DND-41 (cell line): ENCODE data around the gene PDE4D.

Experiments
- EZH2 ChIP-seq: IDR thresholded peaks from 3 replicates; pipeline ENCODE4 v1.6.1; 2012; ENCODE audit warnings: borderline replicate concordance, low read depth, mild to moderate bottlenecking, moderate library complexity, low read length, inconsistent platforms; ENCODE audit not compliant: severe bottlenecking
- TF ChIP-seq, protein P1 (sequence below): IDR thresholded peaks from 2 replicates; pipeline ENCODE4 v1.5.1; 2012; ENCODE audit warnings: borderline replicate concordance, low read length, moderate library complexity, mild to moderate bottlenecking; ENCODE audit not compliant: poor library complexity, severe bottlenecking; ENCODE audit errors: extremely low read depth

DNA sequence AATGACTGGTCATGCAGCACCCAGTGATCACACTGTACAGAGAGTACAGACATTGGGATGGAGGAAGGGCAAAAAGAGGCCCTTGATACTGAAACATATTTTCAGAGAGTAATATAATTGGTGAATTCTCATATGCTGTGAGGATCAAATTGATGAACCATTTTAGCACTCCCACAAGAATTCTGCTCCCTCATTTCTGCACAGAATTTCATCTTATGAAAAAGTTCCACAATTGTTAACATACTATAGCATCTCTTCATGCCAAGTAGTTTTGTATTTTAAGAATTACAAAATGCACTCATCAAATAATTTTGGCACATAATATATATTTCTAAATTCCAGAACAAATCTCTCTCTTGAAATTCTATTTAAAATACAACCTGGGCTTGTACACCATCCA, 351.2 kb downstream of the PDE4D start:
- TF ChIP-seq, protein P1, sequence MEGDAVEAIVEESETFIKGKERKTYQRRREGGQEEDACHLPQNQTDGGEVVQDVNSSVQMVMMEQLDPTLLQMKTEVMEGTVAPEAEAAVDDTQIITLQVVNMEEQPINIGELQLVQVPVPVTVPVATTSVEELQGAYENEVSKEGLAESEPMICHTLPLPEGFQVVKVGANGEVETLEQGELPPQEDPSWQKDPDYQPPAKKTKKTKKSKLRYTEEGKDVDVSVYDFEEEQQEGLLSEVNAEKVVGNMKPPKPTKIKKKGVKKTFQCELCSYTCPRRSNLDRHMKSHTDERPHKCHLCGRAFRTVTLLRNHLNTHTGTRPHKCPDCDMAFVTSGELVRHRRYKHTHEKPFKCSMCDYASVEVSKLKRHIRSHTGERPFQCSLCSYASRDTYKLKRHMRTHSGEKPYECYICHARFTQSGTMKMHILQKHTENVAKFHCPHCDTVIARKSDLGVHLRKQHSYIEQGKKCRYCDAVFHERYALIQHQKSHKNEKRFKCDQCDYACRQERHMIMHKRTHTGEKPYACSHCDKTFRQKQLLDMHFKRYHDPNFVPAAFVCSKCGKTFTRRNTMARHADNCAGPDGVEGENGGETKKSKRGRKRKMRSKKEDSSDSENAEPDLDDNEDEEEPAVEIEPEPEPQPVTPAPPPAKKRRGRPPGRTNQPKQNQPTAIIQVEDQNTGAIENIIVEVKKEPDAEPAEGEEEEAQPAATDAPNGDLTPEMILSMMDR, result no peak
- no peak for TF ChIP-seq EZH2
